HCT116 (cell line): ENCODE measurements around the gene RTF2. TPM values are rescaled to one million over a fixed set of nuclear protein-coding genes. Genes with fewer than 3 reads are reported as not detected.

ENCODE experiments used
- ATAC-seq: fragments of 200-7000 bp; cut with Tn5 transposase; 2 replicates; pipeline ENCODE4 v1.9.1; 2020; ENCODE audit warnings: mild to moderate bottlenecking, moderate library complexity
- BruUV-seq: library from RNA; stranded (reverse); fragments of 400-500 nt; replicated peaks from 2 replicates; lab custom pipeline; 2021; lab: Mats Ljungman, UMichigan
- CTCF ChIA-PET: fragments of 300-600 bp; sonication (Branson Sonifier 250); formaldehyde crosslinking; loops from one replicate; lab custom pipeline; 2021; ENCODE audit warnings: antibody characterized with exemption; lab: Charles Lee
- POLR2A ChIA-PET: fragments of 300-600, 350-600 bp; sonication (Branson Sonifier 250); formaldehyde crosslinking; loops from one replicate; lab custom pipeline; 2021; ENCODE audit warnings: antibody characterized with exemption; lab: Charles Lee
- RAD21 ChIA-PET, 2 experiments: fragments of 300-600 bp; sonication (Branson Sonifier 250); formaldehyde crosslinking; loops; one replicate each; lab custom pipeline; 2023; ENCODE audit warnings: low total read pairs in 2 of 2; ENCODE audit not compliant: uncharacterized antibody in 2 of 2, unreplicated experiment in 2 of 2, low non-redundant PET in 1 of 2; lab: Charles Lee
- DNase-seq: peaks from one replicate; pipeline ENCODE4 v3.0.0-alpha.2; 2010; ENCODE audit warnings: low read depth, low spot score
- H2AFZ ChIP-seq: fragments of 200-600 bp; shearing (Covaris generic), sonication (generic); 2 replicates; pipeline ENCODE4 v1.6.1; 2017; ENCODE audit warnings: low read depth, mixed run types, mixed read lengths, antibody characterized with exemption, low read length; ENCODE audit not compliant: poor library complexity, severe bottlenecking
- H3K27ac ChIP-seq: 2 replicates; pipeline ENCODE4 v1.5.1; 2012; ENCODE audit warnings: low read depth, low read length
- H3K27me3 ChIP-seq: fragments of 200-600 bp; sonication (generic); 2 replicates; pipeline ENCODE4 v1.6.1; 2016; ENCODE audit warnings: mixed run types, low read length, mixed read lengths; ENCODE audit not compliant: insufficient read depth
- H3K36me3 ChIP-seq, 2 experiments: fragments of 200-500 bp in 1 of 2; fragments of 200-600 bp in 1 of 2; sonication (Bioruptor generic) in 1 of 2; sonication (generic) in 1 of 2; 2 replicates each; pipeline versions ENCODE4 v1.5.1 to v1.6.1; 2014 to 2016; ENCODE audit warnings: low read length in 2 of 2, inconsistent platforms in 1 of 2, mixed read lengths in 1 of 2, mixed run types in 1 of 2; ENCODE audit not compliant: insufficient read depth in 2 of 2, control insufficient read depth in 1 of 2
- H3K4me1 ChIP-seq, 2 experiments: fragments of 200-600 bp in 1 of 2; sonication (generic) in 1 of 2; 2 replicates each; pipeline versions ENCODE4 v1.5.1 to v1.6.1; 2012 to 2017; ENCODE audit warnings: low read length in 2 of 2, inconsistent platforms in 1 of 2, mild to moderate bottlenecking in 1 of 2, mixed read lengths in 1 of 2, mixed run types in 1 of 2, moderate library complexity in 1 of 2; ENCODE audit not compliant: insufficient read depth in 2 of 2, control insufficient read depth in 1 of 2
- H3K4me2 ChIP-seq: fragments of 200-600 bp; sonication (generic); 2 replicates; pipeline ENCODE4 v1.6.1; 2017; ENCODE audit warnings: mixed run types, low read length, mixed read lengths
- H3K4me3 ChIP-seq, 2 experiments: fragments of 200-600 bp in 1 of 2; sonication (generic) in 1 of 2; replicated peaks in 1 of 2; 2 replicates each; pipeline ENCODE4 v1.5.1; 2011 to 2016; ENCODE audit warnings: low read length in 2 of 2, control low read depth in 1 of 2, low read depth in 1 of 2, mild to moderate bottlenecking in 1 of 2, mixed read lengths in 1 of 2, mixed run types in 1 of 2
- H3K79me2 ChIP-seq: fragments of 200-600 bp; sonication (generic); 2 replicates; pipeline ENCODE4 v1.6.1; 2017; ENCODE audit warnings: mild to moderate bottlenecking, mixed run types, low read length, moderate library complexity, mixed read lengths; ENCODE audit not compliant: insufficient read depth
- H3K9ac ChIP-seq: fragments of 200-600 bp; sonication (generic); 2 replicates; pipeline ENCODE4 v1.6.1; 2016; ENCODE audit warnings: low read length, mixed read lengths
- H3K9me2 ChIP-seq: fragments of 200-600 bp; sonication (generic), shearing (Covaris generic); 2 replicates; pipeline ENCODE4 v1.6.1; 2017; ENCODE audit warnings: mixed run types, mild to moderate bottlenecking, moderate library complexity; ENCODE audit not compliant: insufficient read depth
- H3K9me3 ChIP-seq, 2 experiments: fragments of 200-500 bp in 1 of 2; fragments of 200-600 bp in 1 of 2; sonication (Bioruptor generic) in 1 of 2; sonication (generic) in 1 of 2; 2 replicates each; pipeline ENCODE4 v1.6.1; 2014 to 2017; ENCODE audit warnings: low read length in 2 of 2, mixed read lengths in 2 of 2, inconsistent platforms in 1 of 2, low read depth in 1 of 2, mild to moderate bottlenecking in 1 of 2, mixed run types in 1 of 2, moderate library complexity in 1 of 2; ENCODE audit not compliant: control insufficient read depth in 1 of 2, insufficient read depth in 1 of 2
- H4K20me1 ChIP-seq: fragments of 200-600 bp; sonication (generic), shearing (Covaris generic); 2 replicates; pipeline ENCODE4 v1.6.1; 2017; ENCODE audit warnings: mixed run types, mild to moderate bottlenecking, moderate library complexity; ENCODE audit not compliant: insufficient read depth
- CTCF ChIP-seq, 3 experiments: fragments of 200-600 bp in 1 of 3; sonication (generic) in 1 of 3; IDR thresholded peaks in 2 of 3; conservative IDR thresholded peaks in 1 of 3; 2 replicates each; pipeline ENCODE4 v1.5.1; 2012 to 2017; ENCODE audit warnings: low read depth in 2 of 3, low read length in 2 of 3, antibody characterized with exemption in 1 of 3, borderline replicate concordance in 1 of 3, control low read depth in 1 of 3, mild to moderate bottlenecking in 1 of 3, mixed read lengths in 1 of 3, mixed run types in 1 of 3, moderate library complexity in 1 of 3; ENCODE audit not compliant: insufficient read depth in 1 of 3
- ELF1 ChIP-seq: IDR thresholded peaks from 2 replicates; pipeline ENCODE4 v1.6.1; 2012; ENCODE audit warnings: low read depth, borderline replicate concordance
- EZH2phosphoT487 ChIP-seq: fragments of 200-600 bp; IDR thresholded peaks from 2 replicates; pipeline ENCODE4 v1.6.1; 2018; ENCODE audit warnings: antibody characterized with exemption, borderline replicate concordance
- FOSL1 ChIP-seq: IDR thresholded peaks from 2 replicates; pipeline ENCODE4 v1.6.1; 2012; ENCODE audit warnings: low read depth
- JUND ChIP-seq: IDR thresholded peaks from 2 replicates; pipeline ENCODE4 v1.6.1; 2012
- MAX ChIP-seq: IDR thresholded peaks from 2 replicates; pipeline ENCODE4 v1.6.1; 2012
- POLR2AphosphoS5 ChIP-seq: IDR thresholded peaks from 2 replicates; pipeline ENCODE4 v1.6.1; 2011; ENCODE audit warnings: mild to moderate bottlenecking, low read depth, low read length, moderate library complexity
- RAD21 ChIP-seq: IDR thresholded peaks from 2 replicates; pipeline ENCODE4 v1.6.1; 2012; ENCODE audit warnings: low read depth, mild to moderate bottlenecking
- SIN3A ChIP-seq: IDR thresholded peaks from 2 replicates; pipeline ENCODE4 v1.6.1; 2012; ENCODE audit warnings: low read depth
- SP1 ChIP-seq: IDR thresholded peaks from 2 replicates; pipeline ENCODE4 v1.6.1; 2012; ENCODE audit warnings: low read depth
- TCF7L2 ChIP-seq: IDR thresholded peaks from 2 replicates; pipeline ENCODE4 v1.7.0; 2011; ENCODE audit warnings: borderline replicate concordance, inconsistent platforms; ENCODE audit not compliant: insufficient read depth, insufficient read length; ENCODE audit errors: extremely low read depth
- ZBTB33 ChIP-seq: IDR thresholded peaks from 2 replicates; pipeline ENCODE4 v1.6.1; 2011; ENCODE audit warnings: mild to moderate bottlenecking, low read length, moderate library complexity; ENCODE audit not compliant: insufficient replicate concordance; ENCODE audit errors: extremely low read depth
- ZFX ChIP-seq: fragments of 450-650 bp; IDR thresholded peaks from 2 replicates; pipeline ENCODE4 v1.6.1; 2017
- ZNF274 ChIP-seq: fragments of 200-500 bp; sonication (Bioruptor generic); IDR thresholded peaks from 2 replicates; pipeline ENCODE4 v1.6.1; 2014; ENCODE audit warnings: mild to moderate bottlenecking, low read depth, low read length, inconsistent platforms
- intact Hi-C: fragments of 100-400 bp; cut with micrococcal nuclease; formaldehyde crosslinking; loops from 2 replicates; pipeline ENCODE4 v1.10.0; 2022
- total RNA-seq: library from RNA; stranded (reverse); gene quantifications from one replicate; pipeline ENCODE4 v1.2.1, GENCODE V29; 2021; ENCODE audit not compliant: unreplicated experiment
- TF ChIP-seq, protein P1 (sequence below): IDR thresholded peaks from 2 replicates; pipeline ENCODE4 v1.6.1; 2012

Gene RTF2
- total RNA-seq, 1 experiment from 2014 or later: 73.8 TPM

DNA sequence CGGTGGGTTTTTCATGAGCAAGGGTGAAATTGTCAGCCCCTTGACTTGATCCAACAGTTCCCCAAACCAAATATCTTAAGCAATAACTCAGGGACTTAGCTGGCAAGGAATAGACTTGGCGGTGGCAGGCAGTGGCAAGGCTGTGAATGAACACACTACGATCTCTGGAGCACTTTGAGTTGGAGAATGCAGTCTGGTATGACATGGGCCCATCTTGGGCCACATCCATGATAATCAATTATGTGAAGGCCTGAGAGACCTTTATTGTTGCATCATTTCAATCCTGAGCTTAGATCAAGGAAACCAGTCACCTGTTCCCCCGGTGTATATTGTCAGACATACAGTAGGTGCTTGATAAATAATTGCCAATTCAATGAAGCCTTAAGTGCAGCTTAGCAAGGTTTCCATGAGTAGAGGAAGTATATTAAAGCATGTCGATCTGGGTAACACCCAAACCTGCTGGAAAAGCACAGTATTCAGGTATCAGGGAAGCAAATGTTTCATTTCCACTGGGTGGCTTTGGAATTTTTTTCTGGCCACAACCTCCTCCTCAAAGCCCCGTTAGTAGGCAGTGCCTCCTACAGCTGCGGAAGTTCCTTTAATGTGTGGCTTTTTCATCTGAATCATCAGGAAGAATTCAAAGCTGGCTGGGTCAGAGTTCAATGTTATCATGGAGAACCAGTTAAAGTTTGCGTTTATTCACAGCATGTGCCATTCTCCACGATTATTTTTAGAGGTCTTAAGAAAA is 46.2 kb upstream of the RTF2 start:
- H3K4me3 ChIP-seq: no peak overlapping the region
- H3K9me3 ChIP-seq: no peaks in the 10 kb centered on the region
- H3K36me3 ChIP-seq: no peaks in the 10 kb centered on the region
- H3K4me1 ChIP-seq: peaks cover 15 to 21% of the 10 kb centered on the region in 2 experiments
- ChIA-PET POLR2A (no interaction called here), RAD21 (no interaction called here), CTCF (no interaction called here)
- ATAC-seq (peak; percentile 92), DNase-seq (peak; percentile 38)
- no peak overlapping the region for H3K9ac ChIP-seq
- intact Hi-C loops: no loop called here
- TF ChIP-seq ZFX: no peak
- TF ChIP-seq FOSL1: peak; percentile 36; the same call in 1 of the 2 replicates
- TF ChIP-seq SIN3A: peak; percentile 63
- TF ChIP-seq TCF7L2: peak; percentile 75
- no peak for TF ChIP-seq ELF1
- TF ChIP-seq, protein P1, sequence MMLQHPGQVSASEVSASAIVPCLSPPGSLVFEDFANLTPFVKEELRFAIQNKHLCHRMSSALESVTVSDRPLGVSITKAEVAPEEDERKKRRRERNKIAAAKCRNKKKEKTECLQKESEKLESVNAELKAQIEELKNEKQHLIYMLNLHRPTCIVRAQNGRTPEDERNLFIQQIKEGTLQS: no peak
- peak; percentile 44; the same call in 1 of the 2 replicates for TF ChIP-seq JUND
- TF ChIP-seq RAD21: peak; percentile 9; the same call in 1 of the 2 replicates
- no peak for TF ChIP-seq EZH2phosphoT487
- peak; percentile 46 for TF ChIP-seq SP1
- no peak overlapping the region for H2AFZ ChIP-seq
- H3K27me3 ChIP-seq: no peaks in the 10 kb centered on the region
- H3K27ac ChIP-seq: no peak overlapping the region
- H3K9me2 ChIP-seq: no peaks in the 10 kb centered on the region
- peak overlapping the region; percentile 55 for H3K4me2 ChIP-seq
- no peaks in the 10 kb centered on the region for H3K79me2 ChIP-seq
- no peaks in the 10 kb centered on the region for H4K20me1 ChIP-seq
- no TSS peak for BruUV-seq

DNA sequence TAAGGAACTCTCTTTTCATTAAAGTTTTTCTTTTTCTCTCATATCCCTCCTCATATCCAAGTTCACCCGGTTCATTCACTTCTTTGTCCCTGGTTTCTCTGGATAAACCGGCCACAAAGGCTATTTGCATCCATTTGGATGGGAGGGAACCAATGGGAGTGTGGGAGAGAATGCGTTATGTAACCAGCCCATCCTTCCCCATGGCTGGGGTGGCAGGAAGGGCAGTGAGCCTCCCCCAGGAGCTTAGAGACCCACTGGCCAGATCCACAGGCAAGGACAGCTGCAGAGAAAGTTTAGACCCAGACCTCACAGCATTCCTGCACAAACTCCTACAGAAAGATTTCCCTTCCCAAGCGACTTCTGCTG is 45.6 kb upstream of the RTF2 start:
- no peaks in the 10 kb centered on the region for H3K9me3 ChIP-seq
- H3K79me2 ChIP-seq: no peaks in the 10 kb centered on the region
- ChIA-PET POLR2A (no interaction called here), CTCF (no interaction called here), RAD21 (no interaction called here)
- no peaks in the 10 kb centered on the region for H3K27me3 ChIP-seq
- H2AFZ ChIP-seq: no peak overlapping the region
- H3K36me3 ChIP-seq: no peaks in the 10 kb centered on the region
- H3K4me1 ChIP-seq: peaks cover 15 to 21% of the 10 kb centered on the region in 2 experiments
- H4K20me1 ChIP-seq: no peaks in the 10 kb centered on the region
- no peak overlapping the region for H3K4me3 ChIP-seq
- DNase-seq (no peak), ATAC-seq (peak; percentile 57)
- H3K9me2 ChIP-seq: no peaks in the 10 kb centered on the region
- H3K9ac ChIP-seq: no peak overlapping the region
- no TSS peak for BruUV-seq
- intact Hi-C loops: no loop called here
- peak overlapping the region; percentile 55 for H3K4me2 ChIP-seq
- H3K27ac ChIP-seq: no peak overlapping the region
- TF ChIP-seq TCF7L2 (no peak), ZNF274 (no peak), ZFX (no peak), SP1 (no peak), MAX (no peak), CTCF (IDR thresholded peaks at IDR 0.05 in 2 of 3, conservative IDR thresholded peaks at IDR 0.05 in 1 of 3; ENCODE audit: borderline replicate concordance in 1 of 3, insufficient read depth in 1 of 3, low read depth in 2 of 3, low read length in 2 of 3) (no peak), ZBTB33 (no peak), POLR2AphosphoS5 (no peak), RAD21 (no peak)
- TF ChIP-seq, protein P1: no peak
